ENCODE data around the gene ZMYM2.

ZMYM2 gene

DNA sequence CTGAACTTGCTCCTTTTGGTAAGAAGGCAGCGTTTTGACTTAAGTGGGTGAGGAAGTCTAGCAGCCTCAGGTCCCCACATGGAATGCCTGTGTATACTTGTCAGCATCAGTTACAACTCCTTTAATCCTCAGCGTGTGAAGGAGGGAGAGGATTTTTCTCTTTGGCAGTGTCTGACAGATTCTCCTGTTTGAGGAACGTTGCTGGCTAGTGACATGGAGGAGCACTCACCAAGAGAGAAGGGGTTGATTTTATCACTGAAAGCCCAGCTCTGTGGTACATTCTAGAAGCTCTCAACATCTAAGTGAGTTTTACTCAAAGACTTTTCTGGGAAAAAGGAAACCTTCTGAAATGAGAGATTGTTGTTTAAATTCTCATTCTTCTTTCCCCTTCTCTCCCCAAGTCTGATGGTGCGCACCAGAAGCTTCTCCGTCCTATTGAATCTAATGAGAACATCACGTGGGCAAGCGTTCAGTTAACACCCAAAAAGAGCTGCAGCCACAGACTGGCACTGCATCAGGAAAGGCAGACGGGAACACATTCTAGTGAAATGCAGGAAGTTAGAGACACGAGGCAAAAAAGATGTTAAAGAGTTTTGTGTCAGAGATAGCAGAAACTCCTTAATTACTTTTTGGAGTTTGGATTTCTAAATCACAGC is 144.1 kb downstream of the ZMYM2 start:
- in situ Hi-C loops (cut with HindIII; ENCODE audit: low sequenced_read_pairs): no loop called here

DNA sequence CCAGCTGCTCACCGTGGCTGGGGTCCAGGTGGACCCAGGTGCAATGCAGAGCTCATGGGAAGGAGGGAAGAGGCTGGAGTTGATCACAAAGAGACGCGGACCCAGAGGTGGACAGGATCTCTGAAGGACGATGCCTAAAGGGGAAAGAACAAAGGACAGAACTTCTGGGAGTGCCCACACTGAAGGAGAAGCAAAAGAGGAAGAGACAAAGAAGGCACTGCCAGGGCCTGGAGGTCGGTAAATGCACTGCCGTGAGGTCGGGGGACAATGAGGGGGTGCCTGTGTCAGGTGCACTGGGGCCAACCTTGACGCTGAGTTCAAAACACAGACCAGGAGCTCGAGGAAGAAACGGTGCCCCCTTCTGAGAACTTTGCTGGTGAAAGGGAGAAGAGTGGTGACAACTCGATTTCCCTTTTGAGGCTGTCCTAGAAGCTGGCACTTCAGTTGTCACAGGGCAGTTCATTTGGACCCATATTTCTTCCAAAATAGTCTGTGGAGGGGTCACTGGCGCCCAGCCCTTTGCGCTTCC is 146.7 kb downstream of the ZMYM2 start:
- in situ Hi-C loops (cut with HindIII; ENCODE audit: low sequenced_read_pairs): no loop called here

DNA sequence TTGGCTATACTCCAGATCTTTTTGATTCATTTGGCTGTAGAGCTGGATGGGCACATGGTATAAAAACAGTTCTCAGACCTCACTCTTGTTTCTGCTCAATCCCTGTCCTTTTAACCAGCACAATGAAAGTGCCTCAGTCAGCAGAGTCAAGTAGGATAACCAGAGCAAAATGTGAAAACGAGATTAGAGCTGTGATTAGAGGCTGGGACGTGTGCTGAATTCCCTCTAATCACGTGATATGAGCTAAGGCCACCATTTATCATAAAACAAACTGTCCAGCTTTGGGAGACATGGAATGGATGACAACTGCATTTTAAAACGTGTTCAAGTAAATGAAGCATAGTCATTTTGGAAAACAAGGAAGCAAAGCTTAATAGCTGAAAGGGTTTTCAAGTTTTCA is 148.2 kb downstream of the ZMYM2 start:
- in situ Hi-C loops (cut with HindIII; ENCODE audit: low sequenced_read_pairs): no loop called here

DNA sequence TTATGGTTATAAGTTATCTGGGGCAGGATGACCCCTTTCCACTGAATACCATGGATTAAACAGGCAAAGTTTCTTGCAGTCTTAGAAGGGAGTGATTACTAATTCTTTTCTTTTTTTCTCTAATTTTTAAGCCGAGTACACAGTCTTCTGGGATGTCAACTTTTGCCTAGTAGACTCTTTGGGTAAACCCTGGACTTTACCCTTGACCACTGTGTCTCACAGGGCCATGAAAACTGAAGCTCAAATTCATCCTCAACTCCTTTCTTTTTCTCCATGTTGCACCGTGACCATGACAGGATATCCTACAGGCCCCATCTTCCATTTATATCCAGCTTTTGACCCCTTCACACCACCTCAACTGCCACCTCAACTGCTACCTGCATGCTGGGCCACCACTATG is 150.5 kb downstream of the ZMYM2 start:
- in situ Hi-C loops (cut with HindIII; ENCODE audit: low sequenced_read_pairs): no loop called here

DNA sequence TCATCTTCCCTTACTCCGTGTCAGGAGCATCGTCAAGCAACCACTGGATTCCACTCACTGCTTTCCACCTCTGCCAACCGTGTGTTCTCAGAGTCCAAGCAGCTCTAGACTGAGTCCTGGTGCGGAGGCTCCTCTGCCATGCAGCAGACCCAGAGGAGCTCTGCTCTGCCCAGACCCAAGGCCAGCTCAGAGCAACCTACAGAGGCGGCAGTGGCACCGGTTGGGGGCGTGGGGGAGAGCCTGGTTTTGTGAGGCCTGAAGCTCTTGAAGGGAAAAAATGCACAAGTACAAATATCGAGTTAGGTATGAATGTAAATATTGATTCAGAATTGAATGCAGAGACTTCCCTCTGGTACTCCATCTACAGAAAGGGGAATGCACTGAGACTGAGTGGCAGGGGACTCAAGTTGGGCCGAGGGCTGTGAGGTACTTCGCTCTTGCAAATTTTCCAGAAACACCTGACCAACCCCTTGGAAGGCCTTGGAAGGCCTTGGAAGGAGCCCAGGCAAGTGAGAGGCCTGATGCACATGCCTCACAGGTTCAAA is 155.6 kb downstream of the ZMYM2 start:
- in situ Hi-C loops (cut with HindIII; ENCODE audit: low sequenced_read_pairs): no loop called here

DNA sequence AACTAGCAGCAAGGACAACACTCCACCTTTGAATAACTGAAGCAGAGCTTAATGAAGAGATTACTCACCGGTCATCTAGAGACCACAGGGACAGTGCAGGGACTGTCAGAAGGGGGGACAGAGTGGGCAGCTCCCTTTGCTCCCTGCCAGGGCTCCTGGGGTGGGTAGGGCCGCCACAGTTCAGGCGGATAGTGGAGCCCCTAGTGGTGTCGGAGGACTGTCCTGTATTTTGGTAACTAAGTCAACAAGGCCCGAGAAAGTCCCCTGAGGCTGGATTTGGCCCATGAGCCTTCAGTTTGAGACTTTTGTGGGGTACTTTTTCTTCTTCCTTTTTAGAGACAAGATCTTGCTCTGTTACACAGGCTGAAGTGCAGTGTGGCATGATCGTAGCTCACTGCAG is 157.7 kb downstream of the ZMYM2 start:
- in situ Hi-C loops (cut with HindIII; ENCODE audit: low sequenced_read_pairs): no loop called here

DNA sequence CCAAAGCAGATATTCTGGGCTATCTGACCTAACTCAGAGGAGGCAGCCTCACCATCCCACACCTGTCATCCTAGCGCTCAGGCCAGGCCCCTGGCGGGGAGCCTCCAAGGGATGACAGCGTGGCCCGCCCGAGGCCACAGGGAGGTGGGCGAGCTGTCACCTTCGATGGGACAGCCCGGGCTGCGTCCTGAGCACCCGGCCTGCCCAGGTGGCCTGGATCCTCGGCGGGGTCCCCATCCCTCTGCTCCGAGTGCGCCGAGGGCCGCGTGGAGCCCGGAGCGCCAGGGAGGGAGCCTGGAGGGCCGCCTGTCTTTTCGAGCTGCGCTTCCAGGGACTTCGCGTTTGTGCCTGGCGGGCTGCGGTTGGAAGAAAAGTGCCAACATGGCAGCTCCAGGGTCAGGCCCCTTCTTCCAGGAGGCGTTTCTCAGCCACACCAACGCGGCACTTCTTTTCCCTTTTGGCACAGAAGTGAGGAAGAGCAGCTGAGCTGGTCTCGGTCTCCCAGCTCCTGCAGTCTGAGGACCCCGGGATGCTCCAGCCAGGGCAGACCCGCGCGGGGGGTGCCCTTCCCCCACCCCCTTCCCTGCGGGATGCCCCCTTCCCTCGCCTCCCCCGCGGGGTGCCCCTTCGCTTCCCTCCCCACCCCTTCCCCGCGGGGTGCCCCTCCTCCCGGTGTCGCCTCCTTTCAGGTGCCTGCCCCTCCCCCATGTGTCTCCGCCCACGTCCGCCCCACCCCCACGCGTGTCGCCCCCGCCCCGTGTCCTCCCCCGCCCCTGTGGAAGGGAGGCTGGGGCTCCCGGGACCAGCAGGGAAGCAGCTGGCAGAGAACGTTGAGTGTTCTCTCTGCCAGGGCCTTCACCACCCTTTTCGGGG is 160.0 kb downstream of the ZMYM2 start:
- in situ Hi-C loops (cut with HindIII; ENCODE audit: low sequenced_read_pairs): no loop called here

DNA sequence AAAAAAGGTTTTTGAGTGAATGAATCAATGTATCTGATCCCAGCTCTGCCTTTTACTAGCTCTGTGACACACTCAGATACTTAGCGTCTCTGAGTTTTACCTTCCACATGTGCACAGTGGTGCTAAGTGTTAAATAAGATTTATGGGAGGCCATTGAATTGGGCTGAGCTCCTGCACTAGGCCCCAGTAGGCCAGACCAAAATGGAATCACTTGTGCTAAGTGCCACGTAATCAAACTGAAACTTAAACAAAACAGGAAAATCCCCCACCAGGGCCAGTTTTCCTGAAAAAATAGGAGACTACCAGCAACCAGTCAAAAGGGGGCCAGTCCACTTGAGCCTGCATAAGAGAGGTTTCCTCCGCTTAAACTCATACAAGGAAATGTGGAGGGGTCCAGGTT is 161.4 kb downstream of the ZMYM2 start:
- in situ Hi-C loops (cut with HindIII; ENCODE audit: low sequenced_read_pairs): no loop called here

DNA sequence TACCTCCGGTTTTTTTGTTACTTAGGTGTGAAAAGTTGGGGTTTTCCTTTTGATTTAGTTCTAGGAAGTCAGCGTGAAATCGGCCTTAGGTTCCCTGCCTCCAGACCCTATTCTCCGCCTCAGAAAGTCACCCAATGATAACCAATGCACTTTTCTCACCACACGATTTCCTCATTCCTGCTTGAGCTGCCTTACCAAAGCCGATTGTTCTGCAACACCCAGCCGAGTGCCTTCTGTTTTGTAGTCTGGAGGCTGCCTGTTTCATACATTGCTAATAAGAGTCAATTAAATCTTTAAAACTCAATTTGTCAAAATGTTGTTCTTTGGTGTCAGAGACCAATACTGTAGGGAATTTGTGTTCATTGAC is 162.6 kb downstream of the ZMYM2 start:
- in situ Hi-C loops (cut with HindIII; ENCODE audit: low sequenced_read_pairs): no loop called here

DNA sequence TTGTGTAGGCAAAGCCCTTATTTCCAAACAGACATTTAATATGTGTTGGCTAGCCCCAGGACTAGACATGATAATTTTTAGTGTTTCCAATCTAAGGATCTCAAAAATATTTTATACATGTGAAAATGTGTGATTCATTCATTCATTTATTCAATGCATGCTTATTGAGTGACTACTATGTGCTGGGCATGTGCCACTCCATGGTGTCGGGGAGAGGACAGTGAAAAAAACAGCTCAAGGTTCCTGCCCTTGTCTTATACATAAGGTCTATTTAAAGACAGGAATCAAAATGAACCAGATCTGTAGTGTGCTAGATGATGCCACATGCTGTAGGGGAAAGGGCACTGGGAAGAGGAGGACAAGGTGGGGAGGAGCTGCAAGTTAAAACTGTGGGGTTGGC is 165.8 kb downstream of the ZMYM2 start:
- in situ Hi-C loops (cut with HindIII; ENCODE audit: low sequenced_read_pairs): no loop called here

DNA sequence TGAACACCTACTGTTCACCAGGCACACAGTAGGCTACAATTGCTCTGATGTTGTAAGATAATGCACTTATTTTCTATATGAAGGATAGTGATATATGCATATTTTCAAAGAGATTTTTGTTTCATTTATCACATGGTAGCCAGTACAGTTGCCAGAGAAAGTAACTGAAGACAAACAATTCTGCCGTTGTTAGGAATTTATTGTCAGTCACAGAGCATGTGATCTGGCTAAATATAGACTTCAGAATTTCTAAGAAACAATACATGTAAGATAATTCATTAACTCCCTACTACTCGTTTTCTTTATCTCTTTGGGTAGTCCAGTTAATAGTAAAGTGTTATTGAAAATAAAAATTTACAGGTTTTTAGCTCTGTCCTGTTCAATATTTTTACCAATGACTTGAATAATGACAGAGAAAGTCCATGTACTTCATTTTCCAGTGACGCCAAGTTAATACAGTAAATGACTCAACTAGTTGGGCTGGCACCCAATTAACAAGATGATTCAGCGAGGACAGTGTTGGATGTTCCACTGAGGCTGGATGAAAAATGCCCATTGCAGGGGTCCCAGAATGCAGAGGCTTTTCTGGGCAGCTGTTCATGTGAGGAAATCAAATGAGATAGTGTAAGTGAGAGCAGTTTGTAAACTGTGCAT is 166.7 kb downstream of the ZMYM2 start:
- in situ Hi-C loops (cut with HindIII; ENCODE audit: low sequenced_read_pairs): no loop called here

DNA sequence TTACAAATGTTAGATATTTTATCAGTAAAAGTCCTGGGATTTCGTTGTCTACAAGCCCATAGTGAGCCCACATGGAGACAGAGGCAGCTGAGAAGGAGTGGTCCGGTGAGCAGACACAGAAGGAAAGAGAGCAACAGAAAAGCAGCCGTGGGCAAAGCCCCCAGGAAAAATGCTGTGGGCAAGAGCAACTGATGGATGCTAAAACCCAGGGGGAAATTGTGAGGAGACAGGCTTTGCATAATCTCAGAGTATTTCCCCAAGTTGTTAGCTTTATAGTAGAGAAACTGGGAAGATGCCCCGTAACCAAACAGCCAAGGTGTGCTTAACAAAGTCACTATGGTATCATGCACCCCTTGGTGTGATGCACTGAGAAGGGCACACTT is 167.2 kb downstream of the ZMYM2 start:
- in situ Hi-C loops (cut with HindIII; ENCODE audit: low sequenced_read_pairs): no loop called here

DNA sequence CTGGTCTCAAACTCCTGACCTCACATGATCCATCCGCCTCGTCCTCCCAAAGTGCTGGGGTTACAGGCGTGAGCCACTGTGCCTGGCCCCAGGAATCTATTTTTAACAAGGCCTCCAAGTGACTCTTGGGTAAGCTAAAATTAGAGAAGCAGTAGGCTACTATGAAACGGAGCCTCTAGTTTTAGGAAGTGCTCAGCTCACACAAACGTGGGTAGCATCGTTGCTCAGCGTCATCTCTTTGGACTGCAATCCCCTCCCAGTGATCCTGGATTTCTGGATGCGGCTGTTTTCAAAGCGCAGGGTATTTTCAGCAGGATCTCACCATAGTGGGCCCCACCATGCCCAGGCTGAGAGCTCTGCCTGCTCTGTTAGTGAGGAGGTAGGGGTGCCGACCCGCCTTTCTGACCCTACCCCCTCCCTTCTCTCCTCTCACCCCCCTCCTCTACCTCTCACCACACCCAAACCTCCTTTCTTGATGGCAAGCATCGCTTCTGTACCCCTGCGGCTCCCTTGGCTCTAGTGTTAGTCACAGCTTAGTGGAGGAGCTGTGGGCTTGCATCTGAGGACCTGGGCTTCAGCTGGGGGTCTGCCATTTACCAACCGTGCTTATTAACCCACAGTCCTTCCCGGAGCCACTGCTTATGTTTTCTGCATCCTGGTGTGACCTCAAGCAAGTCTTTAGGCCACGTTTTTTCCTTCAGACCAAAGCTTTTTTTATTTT is 168.2 kb downstream of the ZMYM2 start:
- in situ Hi-C loops (cut with HindIII; ENCODE audit: low sequenced_read_pairs): no loop called here

DNA sequence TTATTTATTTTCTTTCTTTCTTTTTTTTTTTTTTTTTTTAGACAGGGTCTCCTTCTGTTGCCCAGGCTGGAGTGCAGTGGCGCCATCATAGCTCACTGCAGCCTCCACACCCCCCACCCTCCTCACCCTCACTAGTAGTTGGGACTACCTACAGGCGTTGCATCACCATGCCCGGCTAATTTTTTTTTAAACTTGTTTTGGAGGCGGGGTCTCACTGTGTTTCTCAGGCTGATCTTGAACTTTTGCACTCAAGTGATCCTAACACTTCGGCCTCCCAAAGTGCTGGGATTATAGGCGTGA is 168.7 kb downstream of the ZMYM2 start:
- in situ Hi-C loops (cut with HindIII; ENCODE audit: low sequenced_read_pairs): no loop called here

DNA sequence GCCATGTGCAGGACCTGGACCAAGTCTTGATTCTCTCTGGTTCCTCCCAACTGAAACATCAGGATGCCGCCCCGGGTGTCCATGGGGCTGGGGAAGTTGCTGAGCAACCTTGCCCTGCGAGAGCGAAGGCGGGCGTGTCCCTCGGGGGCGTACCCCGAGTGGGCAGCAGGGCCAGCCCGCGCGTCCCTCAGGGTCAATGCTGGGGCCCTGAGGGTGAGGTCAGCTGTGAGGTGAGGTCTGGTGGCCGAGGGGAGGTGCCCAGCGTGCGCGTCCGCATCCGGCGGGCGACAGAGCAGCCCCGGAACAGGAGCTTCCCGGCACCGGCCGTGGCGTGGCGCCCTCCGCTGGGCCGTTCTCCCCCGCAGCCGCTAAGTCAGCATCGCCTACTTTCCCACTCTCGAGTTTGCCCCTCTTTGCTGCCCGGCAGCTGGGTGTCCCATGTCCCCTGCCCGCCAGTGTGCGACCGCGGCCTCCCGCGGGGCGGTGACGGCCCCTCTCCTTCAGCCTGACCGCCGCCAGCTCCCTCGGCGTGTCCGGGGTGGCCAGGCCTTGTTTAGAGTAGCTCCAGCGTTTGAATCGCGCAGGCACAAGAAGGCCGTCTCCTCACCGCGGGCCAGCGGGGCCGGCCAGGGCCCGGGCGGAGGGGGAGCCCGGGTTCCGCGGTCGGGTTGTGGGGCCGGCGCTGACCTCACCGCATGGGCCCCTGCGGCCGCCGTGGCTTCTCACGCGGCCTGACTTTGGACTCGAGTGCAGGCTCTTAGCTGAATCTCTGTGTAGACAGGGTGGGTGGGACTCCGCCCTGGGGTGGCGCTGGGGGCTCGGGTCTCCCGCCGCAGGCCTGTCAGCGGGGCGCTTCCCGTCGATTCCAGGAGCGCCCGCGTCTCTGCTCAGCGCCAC is 169.3 kb downstream of the ZMYM2 start:
- in situ Hi-C loops (cut with HindIII; ENCODE audit: low sequenced_read_pairs): no loop called here

DNA sequence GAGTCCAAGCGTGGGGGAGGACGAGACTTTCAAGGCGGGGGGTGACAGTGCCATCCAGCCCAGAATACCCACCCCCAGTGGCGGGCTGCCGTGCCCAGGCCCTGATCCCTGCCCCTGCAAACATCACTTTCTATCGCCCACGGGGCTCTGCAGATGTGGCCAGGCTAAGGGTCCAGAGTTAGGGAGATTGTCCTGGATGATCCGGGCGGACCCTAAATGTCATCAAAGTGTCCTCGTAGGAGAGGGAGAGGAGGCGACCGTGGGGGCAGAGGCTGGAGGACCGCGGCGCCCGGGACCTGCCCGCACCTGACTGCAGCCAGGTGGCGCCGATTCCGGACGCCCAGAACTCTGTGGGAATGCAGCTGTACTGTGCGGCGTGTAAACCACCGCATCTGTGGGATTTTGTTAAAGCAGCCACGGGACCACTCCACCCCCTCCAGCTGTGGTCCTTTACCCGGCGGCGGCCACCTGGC is 170.0 kb downstream of the ZMYM2 start:
- in situ Hi-C loops (cut with HindIII; ENCODE audit: low sequenced_read_pairs): no loop called here

DNA sequence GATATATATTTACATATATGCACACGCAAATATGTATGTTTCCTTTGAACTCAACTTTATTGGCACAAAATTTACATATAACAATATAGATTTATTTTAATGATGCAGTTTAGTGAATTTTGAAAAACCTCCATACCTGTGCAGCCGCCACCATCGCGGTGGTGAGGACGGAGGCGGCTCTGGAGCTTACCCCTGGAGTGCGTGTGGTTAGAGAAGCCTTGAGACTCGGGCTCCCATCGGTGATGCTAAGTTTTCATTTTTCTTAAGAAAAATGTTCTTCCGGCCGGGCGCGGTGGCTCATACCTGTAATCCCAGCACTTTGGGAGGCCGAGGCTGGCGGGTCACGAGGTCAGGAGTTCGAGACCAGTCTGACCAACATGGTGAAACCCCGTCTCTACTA is 170.5 kb downstream of the ZMYM2 start:
- in situ Hi-C loops (cut with HindIII; ENCODE audit: low sequenced_read_pairs): no loop called here

DNA sequence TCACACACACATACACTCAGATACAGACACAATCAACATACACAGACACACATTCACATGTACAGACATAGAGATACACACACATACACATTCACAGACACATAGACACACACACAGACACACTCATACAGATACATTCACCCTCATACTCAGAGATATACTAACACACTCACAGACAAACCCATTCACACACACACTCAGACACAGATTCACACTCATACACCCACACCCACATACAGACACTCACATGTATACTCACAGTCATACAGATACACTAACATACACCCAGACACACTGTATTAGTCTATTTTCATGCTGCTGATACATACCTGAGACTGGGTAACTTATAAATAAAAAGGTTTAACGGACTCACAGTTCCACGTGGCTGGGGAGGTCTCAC is 171.5 kb downstream of the ZMYM2 start:
- in situ Hi-C loops (cut with HindIII; ENCODE audit: low sequenced_read_pairs): no loop called here

DNA sequence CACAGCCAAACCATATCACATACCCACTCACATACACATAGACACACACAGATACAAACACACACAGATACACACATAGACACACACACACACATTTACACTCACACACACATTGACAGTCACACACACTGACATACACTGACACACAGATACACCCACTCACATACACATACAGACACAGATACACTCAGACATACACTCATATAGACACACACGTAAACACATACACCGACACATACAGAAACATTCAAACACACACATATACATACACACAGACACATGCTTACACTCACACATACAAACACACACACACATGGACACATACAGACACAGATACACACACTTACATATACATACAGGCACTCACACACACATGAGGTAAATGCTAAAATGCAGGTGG is 172.1 kb downstream of the ZMYM2 start:
- in situ Hi-C loops (cut with HindIII; ENCODE audit: low sequenced_read_pairs): no loop called here

All from DLD1 (cell line).